ENCODE data around the gene CFAP77. TPM values are rescaled to one million over a fixed set of nuclear protein-coding genes. Genes with fewer than 3 reads are reported as not detected.

The CFAP77 gene
- total RNA-seq, 1 donor from 2014 or later, result not detected

DNA sequence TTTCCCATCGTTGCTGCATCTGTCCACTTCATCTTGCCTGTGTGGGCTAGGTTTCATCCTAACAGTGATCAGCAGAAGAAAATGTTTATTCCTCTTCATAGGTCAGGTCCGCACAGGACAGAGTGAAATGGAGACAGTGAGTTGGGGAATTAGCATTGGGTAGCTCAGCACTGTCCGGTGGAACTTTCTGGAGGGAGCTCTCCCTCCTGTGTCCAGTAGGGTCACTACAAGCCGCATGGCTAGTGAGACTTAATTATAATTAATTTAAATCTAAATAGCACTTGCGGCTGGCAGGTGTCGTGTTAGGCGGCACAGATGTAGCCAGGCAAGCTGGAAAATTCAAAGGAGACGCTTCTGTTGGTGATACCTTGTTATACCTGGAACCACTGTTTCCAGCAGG lies 48.4 kb downstream of the CFAP77 start:
- intact Hi-C loops (cut with DNase I), result no loop called here
- H3K4me3 ChIP-seq, result no peak overlapping the region
- TF ChIP-seq, protein P1, sequence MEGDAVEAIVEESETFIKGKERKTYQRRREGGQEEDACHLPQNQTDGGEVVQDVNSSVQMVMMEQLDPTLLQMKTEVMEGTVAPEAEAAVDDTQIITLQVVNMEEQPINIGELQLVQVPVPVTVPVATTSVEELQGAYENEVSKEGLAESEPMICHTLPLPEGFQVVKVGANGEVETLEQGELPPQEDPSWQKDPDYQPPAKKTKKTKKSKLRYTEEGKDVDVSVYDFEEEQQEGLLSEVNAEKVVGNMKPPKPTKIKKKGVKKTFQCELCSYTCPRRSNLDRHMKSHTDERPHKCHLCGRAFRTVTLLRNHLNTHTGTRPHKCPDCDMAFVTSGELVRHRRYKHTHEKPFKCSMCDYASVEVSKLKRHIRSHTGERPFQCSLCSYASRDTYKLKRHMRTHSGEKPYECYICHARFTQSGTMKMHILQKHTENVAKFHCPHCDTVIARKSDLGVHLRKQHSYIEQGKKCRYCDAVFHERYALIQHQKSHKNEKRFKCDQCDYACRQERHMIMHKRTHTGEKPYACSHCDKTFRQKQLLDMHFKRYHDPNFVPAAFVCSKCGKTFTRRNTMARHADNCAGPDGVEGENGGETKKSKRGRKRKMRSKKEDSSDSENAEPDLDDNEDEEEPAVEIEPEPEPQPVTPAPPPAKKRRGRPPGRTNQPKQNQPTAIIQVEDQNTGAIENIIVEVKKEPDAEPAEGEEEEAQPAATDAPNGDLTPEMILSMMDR (IDR thresholded peaks at IDR 0.05), result no peak
- no peak for TF ChIP-seq POLR2A (IDR thresholded peaks at IDR 0.05)
- TF ChIP-seq POLR2AphosphoS5 (IDR thresholded peaks at IDR 0.05; ENCODE audit: insufficient read depth in 1 of 2, low read depth in 1 of 2), result no peak
- no peaks in the 10 kb centered on the region for H3K36me3 ChIP-seq
- no peak overlapping the region for H3K27ac ChIP-seq
- no peaks in the 10 kb centered on the region for H3K27me3 ChIP-seq
- H3K9me3 ChIP-seq, result no peaks in the 10 kb centered on the region
- H3K4me1 ChIP-seq, result no peaks in the 10 kb centered on the region
- DNase-seq (ENCODE audit: extremely low spot score in 2 of 2), result no peak

DNA sequence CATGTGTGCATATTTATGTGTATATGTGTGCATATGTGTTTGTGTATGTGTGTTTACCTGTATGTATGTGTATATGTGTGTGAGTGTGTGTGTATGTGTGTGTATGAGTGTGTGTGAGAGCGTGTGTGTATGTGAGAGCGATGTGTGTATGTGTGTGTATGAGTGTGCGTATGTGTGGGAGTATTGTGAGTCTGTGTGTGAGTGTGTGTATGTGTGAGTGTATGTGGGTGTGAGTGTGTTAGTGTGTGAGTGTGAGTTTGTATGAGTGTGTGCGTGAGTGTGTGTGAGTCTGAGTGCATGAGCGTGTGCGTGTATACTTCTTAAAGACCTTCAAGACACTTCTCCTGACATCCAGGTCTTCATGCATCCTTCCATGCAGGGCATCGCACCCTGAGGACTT lies 49.6 kb downstream of the CFAP77 start:
- no peak overlapping the region for H3K4me3 ChIP-seq
- TF ChIP-seq POLR2AphosphoS5 (IDR thresholded peaks at IDR 0.05; ENCODE audit: insufficient read depth in 1 of 2, low read depth in 1 of 2) (no peak), POLR2A (IDR thresholded peaks at IDR 0.05) (no peak)
- TF ChIP-seq, protein P1 (IDR thresholded peaks at IDR 0.05), result no peak
- DNase-seq (ENCODE audit: extremely low spot score in 2 of 2), result no peak
- H3K27ac ChIP-seq, result no peak overlapping the region
- no peaks in the 10 kb centered on the region for H3K9me3 ChIP-seq
- intact Hi-C loops (cut with DNase I), result no loop called here
- no peaks in the 10 kb centered on the region for H3K36me3 ChIP-seq
- no peaks in the 10 kb centered on the region for H3K4me1 ChIP-seq
- H3K27me3 ChIP-seq, result no peaks in the 10 kb centered on the region

DNA sequence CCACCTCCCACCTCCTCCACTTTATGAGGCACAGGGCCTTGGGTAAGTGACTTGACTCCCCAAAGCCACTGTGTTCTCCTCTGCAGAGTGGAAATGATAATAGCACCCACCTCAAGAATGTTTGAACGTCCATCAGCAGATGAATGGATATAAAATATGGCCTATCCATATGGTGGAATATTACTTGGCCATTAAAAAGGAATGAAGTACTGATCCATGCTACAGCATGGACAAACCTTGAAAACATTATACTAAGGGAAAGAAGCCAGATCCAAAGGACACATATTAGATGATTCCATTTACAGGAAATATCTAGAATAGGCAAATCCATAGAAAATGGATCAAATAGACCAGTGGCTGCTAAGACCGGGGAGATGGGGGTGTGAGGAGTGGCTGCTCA lies 50.2 kb downstream of the CFAP77 start:
- no peak for DNase-seq (ENCODE audit: extremely low spot score in 2 of 2)
- Histone ChIP-seq H3K4me1 (no peaks in the 10 kb centered on the region), H3K9me3 (no peaks in the 10 kb centered on the region), H3K36me3 (no peaks in the 10 kb centered on the region), H3K27me3 (no peaks in the 10 kb centered on the region), H3K27ac (no peak overlapping the region), H3K4me3 (no peak overlapping the region)
- intact Hi-C loops (cut with DNase I), result no loop called here
- TF ChIP-seq POLR2AphosphoS5 (IDR thresholded peaks at IDR 0.05; ENCODE audit: insufficient read depth in 1 of 2, low read depth in 1 of 2), result no peak
- TF ChIP-seq POLR2A (IDR thresholded peaks at IDR 0.05), result no peak
- TF ChIP-seq, protein P1 (IDR thresholded peaks at IDR 0.05), result no peak

DNA sequence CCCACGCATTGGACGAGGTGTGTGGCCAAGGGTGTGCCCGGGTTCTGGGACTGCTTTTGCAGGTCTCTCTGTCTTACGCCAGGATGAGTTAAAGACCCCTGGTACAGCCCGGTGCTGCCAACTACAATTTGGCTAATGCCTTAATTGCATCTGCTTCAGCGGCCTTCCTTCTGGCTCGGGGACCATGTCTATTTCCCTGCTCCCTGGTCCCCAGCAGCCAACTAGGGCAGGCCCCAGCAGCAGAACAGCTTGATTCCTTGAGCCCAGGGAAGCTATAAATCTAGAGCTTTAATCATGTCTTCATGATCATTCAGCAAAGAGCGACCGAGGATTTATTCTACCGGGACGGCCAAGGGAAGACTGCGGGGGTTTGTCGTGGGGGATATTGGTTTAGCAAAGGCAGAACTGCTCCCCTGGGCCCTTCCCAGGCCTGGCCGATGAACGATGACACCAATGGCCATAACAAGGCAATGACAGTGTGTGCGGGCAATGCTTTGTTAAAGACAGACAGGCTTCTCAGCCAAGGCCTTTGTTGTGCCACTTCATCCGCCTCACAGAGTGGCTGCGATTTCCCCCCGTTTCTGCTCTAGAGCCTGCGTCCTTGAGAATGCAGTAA lies 51.4 kb downstream of the CFAP77 start:
- no peaks in the 10 kb centered on the region for H3K27me3 ChIP-seq
- TF ChIP-seq POLR2A (IDR thresholded peaks at IDR 0.05) (no peak), POLR2AphosphoS5 (IDR thresholded peaks at IDR 0.05; ENCODE audit: insufficient read depth in 1 of 2, low read depth in 1 of 2) (no peak)
- TF ChIP-seq, protein P1 (IDR thresholded peaks at IDR 0.05), result no peak

DNA sequence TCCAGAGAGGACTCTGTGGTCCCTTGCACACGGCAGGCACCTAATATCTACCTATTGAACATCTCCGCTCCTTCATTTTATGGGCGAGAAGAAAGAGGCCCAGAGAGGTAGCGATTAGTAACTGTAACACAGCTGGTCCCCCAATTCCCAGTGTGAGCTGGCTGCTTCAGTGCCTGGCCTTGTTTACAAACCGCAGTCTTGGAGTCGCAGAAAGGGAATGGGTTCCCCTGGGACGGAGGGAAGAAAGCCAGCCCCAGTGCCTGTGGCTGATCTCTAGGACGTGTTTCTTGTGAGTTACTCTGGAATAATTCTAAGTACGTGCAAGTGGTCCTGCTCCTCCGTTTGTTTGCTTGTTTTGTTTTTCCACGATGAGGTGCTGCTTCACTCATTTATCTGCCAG lies 52.0 kb downstream of the CFAP77 start:
- Histone ChIP-seq H3K36me3 (no peaks in the 10 kb centered on the region), H3K4me1 (no peaks in the 10 kb centered on the region), H3K9me3 (no peaks in the 10 kb centered on the region), H3K4me3 (no peak overlapping the region), H3K27ac (no peak overlapping the region), H3K27me3 (no peaks in the 10 kb centered on the region)
- no peak for DNase-seq (ENCODE audit: extremely low spot score in 2 of 2)
- intact Hi-C loops (cut with DNase I), result no loop called here
- TF ChIP-seq, protein P1 (IDR thresholded peaks at IDR 0.05), result no peak
- TF ChIP-seq POLR2A (IDR thresholded peaks at IDR 0.05), result no peak

More for the DNA sequence above, 51.4 kb downstream of the CFAP77 start:
- no peak overlapping the region for H3K27ac ChIP-seq
- H3K36me3 ChIP-seq, result no peaks in the 10 kb centered on the region
- no peaks in the 10 kb centered on the region for H3K9me3 ChIP-seq
- H3K4me3 ChIP-seq, result no peak overlapping the region
- intact Hi-C loops (cut with DNase I), result no loop called here
- no peaks in the 10 kb centered on the region for H3K4me1 ChIP-seq
- no peak for DNase-seq (ENCODE audit: extremely low spot score in 2 of 2)
